Measurements from ENCODE around the gene RASSF3. TPM values are rescaled to one million over a fixed set of nuclear protein-coding genes. Genes with fewer than 3 reads are reported as not detected.

The RASSF3 gene
- total and polyA plus RNA-seq, 2 of the 13 experiments (the other 11 are each of a cell fraction or from before 2014, with no cell fraction given), result 15.5 to 16.0 TPM

- TF ChIP-seq JDP2 (CRISPR knock-in tag; IDR thresholded peaks at IDR 0.05; ENCODE audit: borderline replicate concordance) (no peak), ATAD3A (CRISPR knock-in tag; IDR thresholded peaks at IDR 0.05) (no peak), HOXA3 (CRISPR knock-in tag; IDR thresholded peaks at IDR 0.05) (no peak), TRAFD1 (CRISPR knock-in tag; IDR thresholded peaks at IDR 0.05; ENCODE audit: borderline replicate concordance) (no peak), MED8 (CRISPR knock-in tag; IDR thresholded peaks at IDR 0.05; ENCODE audit: insufficient replicate concordance) (no peak), FOXK1 (CRISPR knock-in tag; IDR thresholded peaks at IDR 0.05; ENCODE audit: borderline replicate concordance, low read depth) (no peak), PHF8 (CRISPR knock-in tag; IDR thresholded peaks at IDR 0.05) (no peak), ZBTB20 (CRISPR knock-in tag; IDR thresholded peaks at IDR 0.05; ENCODE audit: borderline replicate concordance, low read depth) (no peak), ZNF264 (CRISPR knock-in tag; IDR thresholded peaks at IDR 0.05) (0 out of 2 replicates have a peak, but pooled peaks have one; percentile 27), SRSF4 (IDR thresholded peaks at IDR 0.05; ENCODE audit: low read depth, low read length, poor library complexity, severe bottlenecking) (no peak)
Measured at GRCh38 chr12:64583771-64584421, 26.4 kb upstream of the RASSF3 start (continued).

- WGBS (ENCODE audit: low lambda C conversion rate), result 61% methylated on average over 5 of the region's 5 CpGs
- POLR2A ChIA-PET, result no interaction called here
- intact Hi-C loops (cut with micrococcal nuclease; ENCODE audit: unreplicated experiment), result no loop called here
Measured at GRCh38 chr12:64585104-64585503, 25.2 kb upstream of the RASSF3 start.

More at GRCh38 chr12:64585104-64585503, 25.2 kb upstream of the RASSF3 start:
- CTCF ChIA-PET (ENCODE audit: low intra/inter-chr PET ratio, low total read pairs), result no interaction called here
- FAIRE-seq, result no peak
- Histone ChIP-seq H3K27ac (ENCODE audit: extremely low read length, insufficient read depth, low read length) (no peak overlapping the region), H2AFZ (ENCODE audit: low read length) (no peak overlapping the region), H3K4me3 (replicated peaks in 1 of 3; ENCODE audit: insufficient read depth in 1 of 3, low read depth in 2 of 3, low read length in 3 of 3) (no peak overlapping the region), H3K9ac (ENCODE audit: insufficient read depth, low read depth, low read length) (no peak overlapping the region), H4K20me1 (ENCODE audit: insufficient read depth, low read length) (no peaks in the 10 kb centered on the region), H3K79me2 (ENCODE audit: insufficient read depth, low read length) (no peaks in the 10 kb centered on the region), H3K27me3 (ENCODE audit: control insufficient read depth in 1 of 2, insufficient read depth in 2 of 2, low read length in 2 of 2) (peaks cover 0 to 7% of the 10 kb centered on the region in 2 experiments; a peak in 2 of 5 replicates), H3K36me3 (replicated peaks in 1 of 2; ENCODE audit: control insufficient read depth in 1 of 2, insufficient read depth in 2 of 2, low read length in 2 of 2) (no peaks in the 10 kb centered on the region), H3K9me3 (ENCODE audit: low read length) (no peaks in the 10 kb centered on the region), H3K4me1 (ENCODE audit: insufficient read depth, low read length) (peaks cover 18% of the 10 kb centered on the region), H3K4me2 (ENCODE audit: low read depth, low read length) (no peak overlapping the region)
- no TSS peak for BruUV-seq (replicated peaks)
- no peak for DNase-seq (ENCODE audit: low spot score)
- TF ChIP-seq CENPX (CRISPR knock-in tag; IDR thresholded peaks at IDR 0.05) (no peak), ZNF18 (CRISPR knock-in tag; IDR thresholded peaks at IDR 0.05; ENCODE audit: insufficient replicate concordance) (no peak), ZNF660 (CRISPR knock-in tag; IDR thresholded peaks at IDR 0.05; ENCODE audit: borderline replicate concordance, low read depth) (no peak), NAIF1 (CRISPR knock-in tag; IDR thresholded peaks at IDR 0.05; ENCODE audit: borderline replicate concordance) (no peak), FLYWCH1 (CRISPR knock-in tag; IDR thresholded peaks at IDR 0.05) (no peak), ZGPAT (CRISPR knock-in tag; IDR thresholded peaks at IDR 0.05) (no peak), ZNF234 (CRISPR knock-in tag; conservative IDR thresholded peaks at IDR 0.05) (no peak)
- in situ Hi-C loops (cut with HindIII; ENCODE audit: extremely low pct_ligation_motif_present, low pct_unique_long_range_greater_than_20kb), result no loop called here
- no peak for ATAC-seq

Data from HepG2 (cell line).